Astrocyte (in vitro differentiated cells and primary cell): ENCODE results near the gene PSENEN.

ENCODE experiments used
- EZH2 ChIP-seq: IDR thresholded peaks from 2 replicates; pipeline ENCODE4 v1.6.1; 2012; ENCODE audit warnings: mild to moderate bottlenecking, low read length, inconsistent platforms; ENCODE audit not compliant: insufficient read depth
- TF ChIP-seq, protein P1 (sequence below): IDR thresholded peaks from 2 replicates; pipeline ENCODE4 v1.5.1; 2011; ENCODE audit warnings: low read depth, mild to moderate bottlenecking, inconsistent platforms, low read length, moderate library complexity; ENCODE audit not compliant: insufficient read depth

DNA sequence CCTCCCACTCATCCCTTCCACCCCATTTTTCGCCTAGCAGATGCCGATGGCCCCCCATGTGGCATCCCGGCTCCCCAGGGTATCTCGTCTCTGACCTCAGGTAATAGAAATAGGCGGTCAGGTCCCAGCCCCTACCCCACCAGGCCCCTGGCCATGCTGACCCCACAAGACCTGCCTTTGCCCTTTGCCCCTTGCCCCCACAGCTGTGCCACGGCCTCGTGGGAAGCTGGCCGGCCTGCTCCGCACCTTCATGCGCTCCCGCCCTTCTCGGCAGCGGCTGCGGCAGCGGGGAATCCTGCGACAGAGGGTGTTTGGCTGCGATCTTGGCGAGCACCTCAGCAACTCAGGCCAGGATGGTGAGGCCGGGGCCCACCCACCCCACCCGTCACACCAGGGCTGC lies 35.3 kb downstream of the PSENEN start:
- TF ChIP-seq, protein P1, sequence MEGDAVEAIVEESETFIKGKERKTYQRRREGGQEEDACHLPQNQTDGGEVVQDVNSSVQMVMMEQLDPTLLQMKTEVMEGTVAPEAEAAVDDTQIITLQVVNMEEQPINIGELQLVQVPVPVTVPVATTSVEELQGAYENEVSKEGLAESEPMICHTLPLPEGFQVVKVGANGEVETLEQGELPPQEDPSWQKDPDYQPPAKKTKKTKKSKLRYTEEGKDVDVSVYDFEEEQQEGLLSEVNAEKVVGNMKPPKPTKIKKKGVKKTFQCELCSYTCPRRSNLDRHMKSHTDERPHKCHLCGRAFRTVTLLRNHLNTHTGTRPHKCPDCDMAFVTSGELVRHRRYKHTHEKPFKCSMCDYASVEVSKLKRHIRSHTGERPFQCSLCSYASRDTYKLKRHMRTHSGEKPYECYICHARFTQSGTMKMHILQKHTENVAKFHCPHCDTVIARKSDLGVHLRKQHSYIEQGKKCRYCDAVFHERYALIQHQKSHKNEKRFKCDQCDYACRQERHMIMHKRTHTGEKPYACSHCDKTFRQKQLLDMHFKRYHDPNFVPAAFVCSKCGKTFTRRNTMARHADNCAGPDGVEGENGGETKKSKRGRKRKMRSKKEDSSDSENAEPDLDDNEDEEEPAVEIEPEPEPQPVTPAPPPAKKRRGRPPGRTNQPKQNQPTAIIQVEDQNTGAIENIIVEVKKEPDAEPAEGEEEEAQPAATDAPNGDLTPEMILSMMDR, result no peak
- TF ChIP-seq EZH2, result no peak
